Measurements from ENCODE around the gene SLC25A45.

Gene SLC25A45

GRCh38 chr11:65426839-65427690 lies 44.6 kb upstream of the SLC25A45 start (continued):
- peak; percentile 56; the same call in 1 of the 2 replicates for TF ChIP-seq CSRNP3 (CRISPR knock-in tag; IDR thresholded peaks at IDR 0.05)
- TF ChIP-seq PPARA (CRISPR knock-in tag; IDR thresholded peaks at IDR 0.05; ENCODE audit: borderline replicate concordance): 0 out of 2 replicates have a peak, but pooled peaks have one; percentile 2
- TF ChIP-seq ISL1 (CRISPR knock-in tag; IDR thresholded peaks at IDR 0.05): no peak
- TF ChIP-seq OSR1 (CRISPR knock-in tag; IDR thresholded peaks at IDR 0.05): no peak
- TF ChIP-seq ZFP3 (CRISPR knock-in tag; IDR thresholded peaks at IDR 0.05): no peak
- peak; percentile 95 for TF ChIP-seq ZC3H10 (CRISPR knock-in tag; IDR thresholded peaks at IDR 0.05)
- no peak; the same call in 1 of the 2 replicates for TF ChIP-seq ZFP30 (CRISPR knock-in tag; IDR thresholded peaks at IDR 0.05)

- ATAC-seq: no peak
- TF ChIP-seq RARB (CRISPR knock-in tag; IDR thresholded peaks at IDR 0.05) (no peak; the same call in none of the 2 replicates), POU6F1 (CRISPR knock-in tag; IDR thresholded peaks at IDR 0.05; ENCODE audit: borderline replicate concordance, low read depth) (no peak), PATZ1 (CRISPR knock-in tag; IDR thresholded peaks at IDR 0.05; ENCODE audit: borderline replicate concordance) (peak; percentile 72), ZNF70 (CRISPR knock-in tag; IDR thresholded peaks at IDR 0.05) (0 out of 2 replicates have a peak, but pooled peaks have one; percentile 7), ESRRG (CRISPR knock-in tag; IDR thresholded peaks at IDR 0.05) (peak; percentile 78), OSR1 (CRISPR knock-in tag; IDR thresholded peaks at IDR 0.05) (no peak), CREB5 (CRISPR knock-in tag; IDR thresholded peaks at IDR 0.05; ENCODE audit: low read depth) (0 out of 2 replicates have a peak, but pooled peaks have one; percentile 64), PPARA (CRISPR knock-in tag; IDR thresholded peaks at IDR 0.05; ENCODE audit: borderline replicate concordance) (no peak), SNAI2 (CRISPR knock-in tag; IDR thresholded peaks at IDR 0.05) (no peak), CSDC2 (CRISPR knock-in tag; IDR thresholded peaks at IDR 0.05) (0 out of 2 replicates have a peak, but pooled peaks have one; percentile 15), CSRNP3 (CRISPR knock-in tag; IDR thresholded peaks at IDR 0.05) (peak; percentile 89), ISL1 (CRISPR knock-in tag; IDR thresholded peaks at IDR 0.05) (no peak), ZNF8 (CRISPR knock-in tag; IDR thresholded peaks at IDR 0.05) (0 out of 2 replicates have a peak, but pooled peaks have one; percentile 30), GLIS3 (CRISPR knock-in tag; IDR thresholded peaks at IDR 0.05) (no peak), TCF4 (CRISPR knock-in tag; IDR thresholded peaks at IDR 0.05; ENCODE audit: borderline replicate concordance) (no peak), TOX (CRISPR knock-in tag; IDR thresholded peaks at IDR 0.05; ENCODE audit: borderline replicate concordance) (no peak; the same call in none of the 2 replicates), ARNTL (CRISPR knock-in tag; IDR thresholded peaks at IDR 0.05; ENCODE audit: borderline replicate concordance, low read depth) (no peak)
Measured at GRCh38 chr11:65425971-65426838, 43.8 kb upstream of the SLC25A45 start.

Data from SK-N-SH treated with all-trans-retinoic acid at 6 μM for 48 hours (cell line).